ENCODE measurements around the gene ACADVL. TPM values are rescaled to one million over a fixed set of nuclear protein-coding genes. Genes with fewer than 3 reads are reported as not detected.
A peak's percentile ranks its signal among the peaks of the same experiment; 100 is the strongest.

Gene ACADVL
- total RNA-seq, 1 experiment from 2014 or later, result 283 TPM

GRCh38 chr17:7196651-7197401, 22.9 kb upstream of the ACADVL start:
- no peaks in the 10 kb centered on the region for H3K9me3 ChIP-seq (ENCODE audit: control insufficient read depth, low read depth, low read length)
- H4K20me1 ChIP-seq (ENCODE audit: control insufficient read depth, insufficient read depth, insufficient read length), result no peaks in the 10 kb centered on the region
- H3K23me2 ChIP-seq (ENCODE audit: insufficient read length, low read depth, low read length, poor library complexity, severe bottlenecking), result no peaks in the 10 kb centered on the region
- WGBS (ENCODE audit: extremely low coverage, insufficient read length, low lambda C conversion rate), result no CpG with 5 or more reads among the region's 22 CpGs
- no peaks in the 10 kb centered on the region for H3K9me3 Mint-ChIP-seq
- peak; percentile 21 for DNase-seq
- H3K23ac ChIP-seq (ENCODE audit: insufficient read length, low read depth, low read length), result no peak overlapping the region
- no peak overlapping the region for H2AK5ac ChIP-seq (ENCODE audit: insufficient read length, low read length)
- H3K79me1 ChIP-seq (ENCODE audit: insufficient read depth, low read depth, low read length, poor library complexity, severe bottlenecking), result no peaks in the 10 kb centered on the region
- H4K8ac ChIP-seq (replicated peaks; ENCODE audit: insufficient read length, low read depth, low read length), result no peak overlapping the region
- no peak overlapping the region for H2AFZ ChIP-seq (ENCODE audit: low read length)
- no peaks in the 10 kb centered on the region for H3K79me2 ChIP-seq (ENCODE audit: insufficient read depth, low read length)
- H3K36me3 Mint-ChIP-seq (ENCODE audit: insufficient read depth in 1 of 3, low read depth in 3 of 3), result peaks cover 44 to 77% (median 64%) of the 10 kb centered on the region in 3 experiments
- H2BK120ac ChIP-seq (ENCODE audit: low read depth, low read length, poor library complexity, severe bottlenecking), result no peak overlapping the region
- no peak overlapping the region for H2BK12ac ChIP-seq (ENCODE audit: insufficient read length, low read depth, low read length)
- H2BK15ac ChIP-seq (ENCODE audit: low read depth, low read length), result no peak overlapping the region
- peaks cover 0 to 3% of the 10 kb centered on the region in 2 experiments; a peak in 1 of 4 replicates for H3K4me1 Mint-ChIP-seq
- no peak overlapping the region for H4K91ac ChIP-seq (ENCODE audit: insufficient read length, low read depth, low read length)
- no peak overlapping the region for H3K9ac ChIP-seq (ENCODE audit: extremely low read depth, insufficient read length, low read length)
- no peak overlapping the region for H2BK20ac ChIP-seq (ENCODE audit: low read depth, low read length, poor library complexity, severe bottlenecking)
- H3K27me3 ChIP-seq (ENCODE audit: insufficient read depth, low read length), result no peaks in the 10 kb centered on the region
- no peaks in the 10 kb centered on the region for H3K27me3 Mint-ChIP-seq (ENCODE audit: low read depth)
- no peak for TF ChIP-seq CTCF (conservative IDR thresholded peaks at IDR 0.05)
- H3T11ph ChIP-seq (ENCODE audit: low read length), result no peak overlapping the region
- no peak overlapping the region; a peak in 1 of 7 replicates for H3K27ac Mint-ChIP-seq
- no peak overlapping the region for H3K4me3 Mint-ChIP-seq
- no peak overlapping the region for H3K18ac ChIP-seq (ENCODE audit: insufficient read length, low read depth, low read length)
- H3K4me2 ChIP-seq (ENCODE audit: insufficient read depth, insufficient read length, low read length), result no peak overlapping the region
- H2BK5ac ChIP-seq (ENCODE audit: insufficient read length, low read length), result peak overlapping the region; percentile 81
- H3K4me1 ChIP-seq (ENCODE audit: insufficient read depth, low read length), result no peaks in the 10 kb centered on the region
- no peak overlapping the region for H4K5ac ChIP-seq (ENCODE audit: insufficient read length, low read depth, low read length)
- H3K56ac ChIP-seq (ENCODE audit: insufficient read length, low read depth, low read length), result no peak overlapping the region
- no peak overlapping the region for H3K4ac ChIP-seq (ENCODE audit: low read depth, low read length)
- no peak overlapping the region for H3K14ac ChIP-seq (ENCODE audit: insufficient read depth, low read length)
- no peak overlapping the region for H3K27ac ChIP-seq (ENCODE audit: insufficient read length, low read depth, low read length)
